Neural cell (in vitro differentiated cells): ENCODE results near the gene FRMD4A. TPM values are rescaled to one million over a fixed set of nuclear protein-coding genes. Genes with fewer than 3 reads are reported as not detected.

ENCODE experiments used
- H2AFZ ChIP-seq: fragments of 200-600, 300-800 bp; sonication (generic), shearing (Covaris generic); 2 replicates; pipeline ENCODE4 v1.6.0; 2014; ENCODE audit warnings: low read depth, mild to moderate bottlenecking, antibody characterized with exemption, low read length, moderate library complexity
- H3F3A ChIP-seq: fragments of 200-600 bp; shearing (Covaris generic); 2 replicates; pipeline ENCODE4 v1.6.1; 2016; ENCODE audit warnings: mild to moderate bottlenecking, moderate library complexity, mixed read lengths, antibody characterized with exemption, low read length; ENCODE audit not compliant: insufficient read depth, poor library complexity, severe bottlenecking
- H3K27ac ChIP-seq: fragments of 200-600, 300-800 bp; sonication (generic), shearing (Covaris generic); 2 replicates; pipeline ENCODE4 v1.5.1; 2014; ENCODE audit warnings: mild to moderate bottlenecking, low read length, moderate library complexity
- H3K27me3 ChIP-seq: fragments of 300-800, 200-600 bp; sonication (generic), shearing (Covaris generic); 2 replicates; pipeline ENCODE4 v1.6.0; 2014; ENCODE audit warnings: mild to moderate bottlenecking, low read depth, low read length, moderate library complexity; ENCODE audit not compliant: insufficient read depth
- H3K36me3 ChIP-seq: fragments of 300-800, 200-600 bp; sonication (generic), shearing (Covaris generic); 2 replicates; pipeline ENCODE4 v1.5.1; 2014; ENCODE audit warnings: mild to moderate bottlenecking, antibody characterized with exemption, low read length, moderate library complexity; ENCODE audit not compliant: insufficient read depth
- H3K4me2 ChIP-seq: fragments of 300-800, 200-600 bp; sonication (generic), shearing (Covaris generic); 2 replicates; pipeline ENCODE4 v1.6.0; 2014; ENCODE audit warnings: mild to moderate bottlenecking, low read length
- H3K4me3 ChIP-seq: fragments of 300-800, 200-600 bp; sonication (generic), shearing (Covaris generic); 2 replicates; pipeline ENCODE4 v1.5.1; 2014; ENCODE audit warnings: mild to moderate bottlenecking, low read length, moderate library complexity
- H3K79me2 ChIP-seq: fragments of 200-600 bp; shearing (Covaris generic); replicated peaks from 2 replicates; pipeline ENCODE4 v1.6.0; 2014; ENCODE audit warnings: mild to moderate bottlenecking, low read length, moderate library complexity; ENCODE audit not compliant: insufficient read depth
- H3K9ac ChIP-seq: fragments of 300-800, 200-600 bp; sonication (generic), shearing (Covaris generic); 2 replicates; pipeline ENCODE4 v1.6.1; 2016; ENCODE audit warnings: mild to moderate bottlenecking, low read length, mixed read lengths
- H3K9me2 ChIP-seq: fragments of 200-600 bp; shearing (Covaris generic); 2 replicates; pipeline ENCODE4 v1.6.1; 2016; ENCODE audit warnings: mild to moderate bottlenecking, low read length, mixed read lengths; ENCODE audit not compliant: insufficient read depth
- H3K9me3 ChIP-seq: fragments of 200-600, 300-800 bp; sonication (generic), shearing (Covaris generic); 2 replicates; pipeline ENCODE4 v1.6.1; 2016; ENCODE audit warnings: mild to moderate bottlenecking, mixed run types, low read length, moderate library complexity, mixed read lengths
- H4K20me1 ChIP-seq: fragments of 200-600 bp; shearing (Covaris generic); 2 replicates; pipeline ENCODE4 v1.6.1; 2016; ENCODE audit warnings: mild to moderate bottlenecking, mixed run types; ENCODE audit not compliant: insufficient read depth
- EP300 ChIP-seq: fragments of 450-650 bp; conservative IDR thresholded peaks from 2 replicates; pipeline ENCODE4 v1.6.1; 2014; ENCODE audit warnings: antibody characterized with exemption, mild to moderate bottlenecking, moderate library complexity; ENCODE audit not compliant: poor library complexity, severe bottlenecking
- EZH2 ChIP-seq: fragments of 200-600, 300-800 bp; shearing (Covaris generic), sonication (generic); IDR thresholded peaks from 2 replicates; pipeline ENCODE4 v1.6.1; 2014; ENCODE audit warnings: antibody characterized with exemption, low read length, borderline replicate concordance, mild to moderate bottlenecking; ENCODE audit not compliant: insufficient read depth, poor library complexity, severe bottlenecking
- MXI1 ChIP-seq: fragments of 450-650 bp; conservative IDR thresholded peaks from 2 replicates; pipeline ENCODE4 v1.6.1; 2014; ENCODE audit warnings: antibody characterized with exemption, mild to moderate bottlenecking; ENCODE audit not compliant: poor library complexity, severe bottlenecking
- POLR2AphosphoS5 ChIP-seq: IDR thresholded peaks from 2 replicates; pipeline ENCODE4 v1.6.1; 2012
- RAD21 ChIP-seq: fragments of 450-650 bp; conservative IDR thresholded peaks from 2 replicates; pipeline ENCODE4 v1.6.1; 2014; ENCODE audit warnings: antibody characterized with exemption, mild to moderate bottlenecking, moderate library complexity
- REST ChIP-seq: IDR thresholded peaks from 2 replicates; pipeline ENCODE4 v1.6.1; 2012; ENCODE audit warnings: borderline replicate concordance
- SMC3 ChIP-seq: fragments of 450-650 bp; conservative IDR thresholded peaks from 2 replicates; pipeline ENCODE4 v1.6.1; 2014; ENCODE audit warnings: antibody characterized with exemption, mild to moderate bottlenecking, moderate library complexity; ENCODE audit not compliant: poor library complexity
- TAF1 ChIP-seq: IDR thresholded peaks from 2 replicates; pipeline ENCODE4 v1.6.1; 2012; ENCODE audit warnings: low read depth
- polyA plus RNA-seq: library from polyadenylated mRNA; depleted of rRNA; stranded (reverse); fragments of >200 nt; gene quantifications from 2 replicates; pipeline ENCODE4 v1.2.3, GENCODE V29; 2014
- TF ChIP-seq, protein P1 (sequence below): fragments of 450-650 bp; IDR thresholded peaks from 2 replicates; pipeline ENCODE4 v1.5.1; 2014; ENCODE audit warnings: antibody characterized with exemption, mild to moderate bottlenecking, moderate library complexity; ENCODE audit not compliant: poor library complexity, severe bottlenecking

The FRMD4A gene
- polyA plus RNA-seq, 1 donor from 2014 or later = 36.5 TPM

DNA sequence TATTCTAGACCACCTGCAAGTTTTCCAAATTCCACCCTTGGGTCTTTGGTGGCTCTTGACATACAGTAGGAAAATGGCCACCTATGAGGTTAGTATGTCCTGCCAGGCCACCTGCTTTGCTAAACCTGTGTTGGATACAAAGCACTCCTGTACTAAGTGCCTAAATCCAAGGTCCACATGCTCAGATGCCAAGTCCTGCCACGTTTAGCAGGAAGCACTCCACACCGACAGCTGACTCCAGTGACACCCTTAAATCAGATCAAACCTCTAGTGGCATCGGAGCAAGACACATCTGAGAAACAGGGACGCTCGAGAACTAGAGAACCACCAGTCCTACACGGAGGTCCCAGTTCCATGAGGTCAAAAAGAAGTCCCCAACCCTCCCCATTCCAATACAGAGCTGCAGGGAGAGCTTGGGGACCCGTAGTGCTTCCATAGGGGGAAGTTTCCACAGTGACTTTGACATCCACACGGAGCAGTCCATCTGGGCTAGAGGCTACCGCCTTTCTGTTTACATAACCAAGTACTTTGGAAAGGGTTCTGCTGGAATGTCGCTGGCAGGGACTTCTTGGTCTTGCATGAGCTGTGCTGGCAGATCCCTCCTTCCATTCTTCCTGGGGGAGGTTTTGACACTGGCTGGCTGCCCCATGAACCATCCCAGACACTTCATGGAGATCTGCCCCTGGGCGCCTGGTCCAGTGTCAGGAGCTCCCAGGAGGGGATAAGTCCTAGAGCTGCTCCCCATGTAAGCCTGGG is 453.4 kb downstream of the FRMD4A start:
- no peak for TF ChIP-seq POLR2AphosphoS5
- TF ChIP-seq MXI1 = no peak
- TF ChIP-seq REST = no peak
- no peak for TF ChIP-seq EP300
- no peak for TF ChIP-seq TAF1
- TF ChIP-seq, protein P1, sequence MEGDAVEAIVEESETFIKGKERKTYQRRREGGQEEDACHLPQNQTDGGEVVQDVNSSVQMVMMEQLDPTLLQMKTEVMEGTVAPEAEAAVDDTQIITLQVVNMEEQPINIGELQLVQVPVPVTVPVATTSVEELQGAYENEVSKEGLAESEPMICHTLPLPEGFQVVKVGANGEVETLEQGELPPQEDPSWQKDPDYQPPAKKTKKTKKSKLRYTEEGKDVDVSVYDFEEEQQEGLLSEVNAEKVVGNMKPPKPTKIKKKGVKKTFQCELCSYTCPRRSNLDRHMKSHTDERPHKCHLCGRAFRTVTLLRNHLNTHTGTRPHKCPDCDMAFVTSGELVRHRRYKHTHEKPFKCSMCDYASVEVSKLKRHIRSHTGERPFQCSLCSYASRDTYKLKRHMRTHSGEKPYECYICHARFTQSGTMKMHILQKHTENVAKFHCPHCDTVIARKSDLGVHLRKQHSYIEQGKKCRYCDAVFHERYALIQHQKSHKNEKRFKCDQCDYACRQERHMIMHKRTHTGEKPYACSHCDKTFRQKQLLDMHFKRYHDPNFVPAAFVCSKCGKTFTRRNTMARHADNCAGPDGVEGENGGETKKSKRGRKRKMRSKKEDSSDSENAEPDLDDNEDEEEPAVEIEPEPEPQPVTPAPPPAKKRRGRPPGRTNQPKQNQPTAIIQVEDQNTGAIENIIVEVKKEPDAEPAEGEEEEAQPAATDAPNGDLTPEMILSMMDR = no peak
- TF ChIP-seq EZH2 = no peak
- TF ChIP-seq SMC3 = no peak
- H3K9me3 ChIP-seq = no peaks in the 10 kb centered on the region
- H3K79me2 ChIP-seq = peaks cover 3% of the 10 kb centered on the region

GRCh38 chr10:13873196-13873595 is 457.5 kb downstream of the FRMD4A start:
- no peaks in the 10 kb centered on the region for H3K79me2 ChIP-seq
- H3K27ac ChIP-seq = no peak overlapping the region

More for the DNA sequence above, 453.4 kb downstream of the FRMD4A start:
- Histone ChIP-seq H3K27ac (no peak overlapping the region), H2AFZ (no peak overlapping the region), H3K27me3 (no peaks in the 10 kb centered on the region), H3K4me3 (no peak overlapping the region), H3K9me2 (no peaks in the 10 kb centered on the region), H4K20me1 (no peaks in the 10 kb centered on the region), H3F3A (no peaks in the 10 kb centered on the region), H3K9ac (no peak overlapping the region), H3K36me3 (no peaks in the 10 kb centered on the region), H3K4me2 (no peak overlapping the region)

GRCh38 chr10:13872411-13872810 is 458.3 kb downstream of the FRMD4A start:
- H3K4me2 ChIP-seq = no peak overlapping the region
- no peaks in the 10 kb centered on the region for H3K9me2 ChIP-seq
- H3K4me3 ChIP-seq = no peak overlapping the region
- no peak overlapping the region for H3K9ac ChIP-seq
- H2AFZ ChIP-seq = no peak overlapping the region
- H3K27ac ChIP-seq = no peak overlapping the region
- no peaks in the 10 kb centered on the region for H3K9me3 ChIP-seq
- H3K36me3 ChIP-seq = no peaks in the 10 kb centered on the region
- H3F3A ChIP-seq = no peaks in the 10 kb centered on the region
- H3K27me3 ChIP-seq = no peaks in the 10 kb centered on the region
- H3K79me2 ChIP-seq = no peaks in the 10 kb centered on the region
- no peaks in the 10 kb centered on the region for H4K20me1 ChIP-seq
- TF ChIP-seq REST (no peak), EZH2 (no peak), RAD21 (no peak), MXI1 (no peak), TAF1 (no peak), EP300 (no peak), POLR2AphosphoS5 (no peak), SMC3 (no peak)
- TF ChIP-seq, protein P1 = no peak

More at GRCh38 chr10:13873196-13873595, 457.5 kb downstream of the FRMD4A start:
- no peak overlapping the region for H2AFZ ChIP-seq
- no peaks in the 10 kb centered on the region for H4K20me1 ChIP-seq
- no peak overlapping the region for H3K4me3 ChIP-seq
- no peaks in the 10 kb centered on the region for H3K9me3 ChIP-seq
- H3K36me3 ChIP-seq = no peaks in the 10 kb centered on the region
- H3K9ac ChIP-seq = no peak overlapping the region
- H3K27me3 ChIP-seq = no peaks in the 10 kb centered on the region
- H3K4me2 ChIP-seq = no peak overlapping the region
- TF ChIP-seq TAF1 (no peak), POLR2AphosphoS5 (no peak)
- no peaks in the 10 kb centered on the region for H3F3A ChIP-seq
- no peaks in the 10 kb centered on the region for H3K9me2 ChIP-seq
